Right renal pelvis (tissue), 4 donors: ENCODE measurements around the gene SEC24C. TPM values are rescaled to one million over a fixed set of nuclear protein-coding genes. Genes with fewer than 3 reads are reported as not detected.
A peak's percentile ranks its signal among the peaks of the same experiment; 100 is the strongest.
"Not testable (repeated sequence)": the region's sequence is repeated elsewhere in the genome, so short reads cannot be mapped to it uniquely, and the experiment has no call there.

Source experiments
- DNase-seq, 4 donors: peaks; one replicate each; pipeline ENCODE4 v3.0.0-alpha.2; 2013; ENCODE audit warnings: low read depth in 4 of 4, low spot score in 3 of 4, missing footprints in 1 of 4
- polyA plus RNA-seq, 4 donors: library from polyadenylated mRNA; unstranded; fragments of 120-200 nt; gene quantifications; one replicate each; pipeline ENCODE4 v1.2.1, GENCODE V29; 2013; ENCODE audit not compliant: insufficient read length in 4 of 4

Gene SEC24C, protein sequence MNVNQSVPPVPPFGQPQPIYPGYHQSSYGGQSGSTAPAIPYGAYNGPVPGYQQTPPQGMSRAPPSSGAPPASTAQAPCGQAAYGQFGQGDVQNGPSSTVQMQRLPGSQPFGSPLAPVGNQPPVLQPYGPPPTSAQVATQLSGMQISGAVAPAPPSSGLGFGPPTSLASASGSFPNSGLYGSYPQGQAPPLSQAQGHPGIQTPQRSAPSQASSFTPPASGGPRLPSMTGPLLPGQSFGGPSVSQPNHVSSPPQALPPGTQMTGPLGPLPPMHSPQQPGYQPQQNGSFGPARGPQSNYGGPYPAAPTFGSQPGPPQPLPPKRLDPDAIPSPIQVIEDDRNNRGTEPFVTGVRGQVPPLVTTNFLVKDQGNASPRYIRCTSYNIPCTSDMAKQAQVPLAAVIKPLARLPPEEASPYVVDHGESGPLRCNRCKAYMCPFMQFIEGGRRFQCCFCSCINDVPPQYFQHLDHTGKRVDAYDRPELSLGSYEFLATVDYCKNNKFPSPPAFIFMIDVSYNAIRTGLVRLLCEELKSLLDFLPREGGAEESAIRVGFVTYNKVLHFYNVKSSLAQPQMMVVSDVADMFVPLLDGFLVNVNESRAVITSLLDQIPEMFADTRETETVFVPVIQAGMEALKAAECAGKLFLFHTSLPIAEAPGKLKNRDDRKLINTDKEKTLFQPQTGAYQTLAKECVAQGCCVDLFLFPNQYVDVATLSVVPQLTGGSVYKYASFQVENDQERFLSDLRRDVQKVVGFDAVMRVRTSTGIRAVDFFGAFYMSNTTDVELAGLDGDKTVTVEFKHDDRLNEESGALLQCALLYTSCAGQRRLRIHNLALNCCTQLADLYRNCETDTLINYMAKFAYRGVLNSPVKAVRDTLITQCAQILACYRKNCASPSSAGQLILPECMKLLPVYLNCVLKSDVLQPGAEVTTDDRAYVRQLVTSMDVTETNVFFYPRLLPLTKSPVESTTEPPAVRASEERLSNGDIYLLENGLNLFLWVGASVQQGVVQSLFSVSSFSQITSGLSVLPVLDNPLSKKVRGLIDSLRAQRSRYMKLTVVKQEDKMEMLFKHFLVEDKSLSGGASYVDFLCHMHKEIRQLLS
- 10 to 100 TPM; 68.4 to 73.1 (median 71.1) TPM for polyA plus RNA-seq

DNA sequence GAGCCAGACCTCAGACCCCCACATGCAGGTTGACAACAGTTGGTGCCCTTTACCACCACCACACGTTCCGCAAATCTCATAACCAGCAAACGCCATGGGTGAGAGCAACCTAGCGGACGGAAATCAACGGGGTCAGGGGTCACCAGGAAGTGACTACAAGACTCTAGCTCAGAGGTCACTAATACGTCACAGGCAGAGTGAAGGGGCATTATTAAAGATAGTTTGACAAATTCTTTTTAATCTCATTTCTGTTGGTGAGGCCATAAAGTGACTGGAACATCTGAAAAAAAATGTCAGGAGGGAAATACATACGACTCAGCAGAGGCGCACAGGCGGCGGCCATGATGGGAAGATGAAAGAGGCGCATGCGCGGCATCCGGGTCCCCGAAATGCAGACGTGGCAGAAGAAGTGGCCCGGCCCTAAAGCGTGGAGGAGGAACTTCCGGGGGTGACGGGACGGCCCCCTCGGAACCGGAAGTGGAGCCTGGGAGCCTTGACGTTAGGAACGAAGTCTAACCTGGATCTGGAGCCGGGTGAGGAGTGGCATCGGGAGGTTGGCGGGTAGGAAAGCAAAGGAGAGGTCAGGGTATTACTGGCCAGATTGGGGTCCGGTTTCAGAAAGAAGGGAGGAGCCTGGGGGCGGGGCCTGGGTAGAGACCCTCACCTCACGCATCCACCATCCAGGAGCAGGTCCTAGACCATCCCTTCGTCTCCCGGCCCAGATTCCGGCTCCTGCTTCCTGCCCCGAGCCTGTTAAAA lies at the start of gene SEC24C:
SEC24C (plus strand) TSS at position 468 of the 759 bp plus-strand sequence. CDS start 2,461 bp downstream, outside the sequence.
- peak; percentile 96 to 99 (median 96) for DNase-seq

DNA sequence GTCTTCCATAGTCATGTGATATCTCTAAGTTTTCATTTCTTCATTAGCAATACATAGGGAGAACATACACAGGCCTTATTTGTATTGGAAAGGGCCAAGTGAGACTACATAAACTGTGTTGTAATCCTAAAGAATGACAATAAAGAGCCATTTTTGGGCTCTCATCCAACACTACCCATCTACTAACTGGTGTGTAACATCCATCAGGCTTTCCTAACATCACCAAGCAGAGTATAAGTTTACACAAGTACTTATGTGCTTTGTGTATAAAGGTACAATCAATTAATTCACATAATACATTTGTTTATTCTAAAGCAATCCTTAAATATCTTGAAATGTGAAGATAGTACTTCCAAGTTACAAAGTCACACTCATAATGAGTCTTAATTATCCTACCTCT lies 48.9 kb upstream of the SEC24C start:
- DNase-seq = not testable (repeated sequence)

DNA sequence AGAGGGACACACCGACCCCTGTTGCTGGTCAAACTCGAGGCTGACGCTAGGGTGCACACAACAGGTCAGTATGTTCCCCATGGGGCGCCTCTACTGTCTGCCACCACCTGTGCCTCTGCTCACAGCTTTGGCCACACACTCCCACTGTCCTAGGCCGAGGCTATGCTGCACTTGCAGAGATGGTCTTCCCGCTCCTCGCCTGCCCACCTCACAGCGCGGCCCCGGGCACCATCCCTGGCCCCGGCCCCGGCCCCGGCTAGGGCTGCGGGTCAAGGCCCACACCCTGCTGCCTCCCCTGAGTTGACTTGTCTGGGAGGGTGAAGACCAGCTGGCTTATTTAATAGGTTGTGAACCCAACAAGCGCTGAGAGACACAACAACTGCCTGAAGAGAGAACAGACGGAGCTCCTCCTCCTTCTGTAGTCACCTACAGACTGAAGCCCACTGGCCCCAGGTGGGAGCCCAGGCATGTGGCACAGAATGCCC lies 46.5 kb upstream of the SEC24C start, which contains the start of gene AGAP5:
AGAP5 (minus strand) TSS at position 435 of the 485 bp plus-strand sequence; CDS start at position 81, 354 bp downstream.
- DNase-seq = not testable (repeated sequence)

DNA sequence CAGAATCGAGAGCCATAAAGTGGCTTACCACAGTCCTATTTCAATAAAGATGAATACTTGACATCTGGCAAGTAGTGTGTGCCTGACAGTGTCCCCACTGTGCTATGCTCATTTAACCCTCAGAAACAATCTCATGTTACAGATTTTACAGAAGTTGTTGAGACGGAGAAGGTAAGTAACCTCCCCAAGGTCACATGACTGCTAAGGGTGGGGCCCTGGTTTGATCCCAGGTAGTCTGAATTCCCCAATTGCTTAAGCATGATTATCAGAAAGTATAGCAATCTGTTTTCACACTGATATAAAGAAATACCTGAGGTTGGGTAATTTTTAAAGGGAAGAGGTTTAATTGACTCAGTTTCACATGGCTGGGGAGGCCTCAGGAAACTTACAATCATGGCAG lies 45.4 kb upstream of the SEC24C start:
- DNase-seq = not testable (repeated sequence)

DNA sequence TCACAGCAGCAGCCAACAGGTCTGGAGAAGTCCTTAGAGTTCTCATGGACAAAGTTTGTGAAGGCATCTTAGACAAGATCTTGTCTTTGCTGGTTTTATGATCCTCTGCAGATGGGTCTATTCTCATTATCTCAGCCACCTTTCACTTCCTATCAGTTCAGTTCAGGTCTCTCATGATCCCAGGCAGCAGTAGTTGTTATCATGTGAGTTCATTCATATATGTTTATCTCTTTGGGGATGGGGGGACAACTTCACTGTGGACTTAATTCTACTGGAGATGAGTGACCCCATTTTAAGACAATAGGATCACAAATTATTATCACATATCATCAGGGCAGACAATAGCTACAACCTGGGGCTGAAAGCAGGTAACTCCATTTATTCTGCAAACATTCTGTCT lies 40.2 kb upstream of the SEC24C start:
- not testable (repeated sequence) for DNase-seq

DNA sequence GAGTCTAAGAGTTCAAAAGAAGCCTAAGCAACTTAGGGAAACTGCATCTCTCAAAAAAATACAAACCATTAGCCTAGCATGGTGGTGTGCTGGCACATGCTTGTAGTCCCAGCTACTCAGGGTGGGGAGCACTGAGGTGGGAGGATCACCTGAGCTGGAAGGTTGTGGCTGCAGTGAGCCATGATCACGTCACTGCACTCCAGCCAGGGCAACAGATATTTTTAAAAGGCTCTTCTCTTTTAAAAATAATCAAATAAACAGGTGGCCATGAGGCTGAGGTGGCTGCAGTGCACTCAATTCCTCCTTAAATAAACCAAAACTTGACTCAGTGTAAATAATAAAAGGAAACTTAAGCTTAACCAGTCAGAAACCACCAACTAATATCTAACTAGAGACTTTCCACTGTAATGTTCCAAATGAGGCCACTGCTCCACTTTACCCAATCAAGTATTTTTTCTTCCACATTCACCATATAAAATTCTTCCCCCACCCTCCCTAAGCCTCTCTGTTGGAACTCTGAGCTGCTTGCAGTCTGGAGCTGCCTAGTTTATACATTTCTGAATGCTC lies 38.6 kb upstream of the SEC24C start:
- not testable (repeated sequence) for DNase-seq

DNA sequence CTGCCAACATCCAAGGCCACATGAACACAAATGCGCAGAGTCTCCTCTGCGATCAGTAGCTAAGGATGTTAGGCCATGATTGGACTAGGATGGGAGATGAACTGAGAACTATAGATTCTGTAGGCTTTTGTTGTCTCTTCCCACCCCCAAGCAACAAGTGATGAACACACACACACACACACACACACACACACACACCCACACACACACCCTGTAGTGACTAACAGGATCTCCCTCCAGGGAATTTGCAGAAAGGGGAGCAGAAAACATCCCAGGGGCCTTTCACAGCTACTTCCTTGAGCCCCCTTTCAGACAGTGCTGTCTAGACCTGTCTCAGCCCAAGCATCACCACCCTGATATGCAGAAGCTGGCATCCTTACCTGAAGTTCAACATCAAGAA lies 37.7 kb upstream of the SEC24C start:
- not testable (repeated sequence) for DNase-seq

DNA sequence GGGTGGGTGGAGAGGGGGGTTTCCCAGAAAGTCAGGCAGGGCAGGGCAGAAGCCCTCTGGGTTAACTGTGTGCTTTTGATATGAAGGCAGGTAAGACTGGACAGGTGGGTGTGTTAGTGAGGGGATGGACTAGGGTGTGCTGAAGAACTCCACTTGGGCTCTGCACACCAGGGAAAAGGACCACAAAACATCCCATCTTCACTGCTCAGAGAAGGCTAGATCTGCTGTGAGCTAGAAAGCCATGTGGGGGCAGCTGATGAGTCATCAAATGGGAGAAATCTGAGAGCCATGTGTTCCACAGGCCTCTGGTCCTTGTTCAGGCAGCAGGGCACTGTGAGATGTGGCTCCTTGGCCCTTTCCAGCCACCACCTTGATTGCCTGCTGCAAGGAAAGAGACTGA lies 36.5 kb upstream of the SEC24C start:
- DNase-seq = not testable (repeated sequence)

DNA sequence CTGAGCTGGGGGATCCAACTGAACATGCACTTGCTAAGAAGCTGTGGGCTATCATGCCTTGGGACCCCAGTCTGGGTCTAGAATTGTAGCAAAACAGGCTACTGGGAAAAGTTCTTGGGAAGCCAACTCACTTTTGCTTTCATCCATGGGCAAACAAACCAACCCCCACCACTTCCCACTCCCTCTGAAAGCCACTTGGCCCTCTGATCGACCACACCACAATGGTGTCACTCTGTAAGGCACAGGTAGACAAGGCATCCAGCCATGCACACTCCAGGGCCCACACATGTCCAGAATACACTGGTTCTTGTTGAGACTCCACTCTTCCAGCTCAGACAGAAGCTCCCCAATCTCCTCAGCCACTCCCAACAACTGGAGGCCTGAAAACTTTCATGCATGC lies 36.0 kb upstream of the SEC24C start:
- DNase-seq = not testable (repeated sequence)

DNA sequence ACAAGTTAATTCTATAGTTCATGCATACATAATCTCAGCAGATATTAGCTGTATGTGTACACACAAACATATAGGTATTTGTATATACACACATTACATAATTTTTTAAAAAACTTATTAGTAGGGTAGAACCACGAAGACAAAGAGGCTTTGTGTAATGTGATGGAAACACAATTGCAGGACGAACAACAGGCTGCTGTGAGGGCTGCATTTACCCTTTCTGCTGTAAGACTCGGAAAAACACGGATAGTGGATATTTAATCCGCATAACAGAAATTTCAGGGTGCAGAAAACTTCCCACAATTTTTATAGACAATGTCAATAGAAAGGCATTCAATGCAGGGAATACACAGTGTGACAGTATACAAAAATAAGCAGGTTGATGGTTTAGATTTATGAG lies 32.5 kb upstream of the SEC24C start:
- not testable (repeated sequence) for DNase-seq

DNA sequence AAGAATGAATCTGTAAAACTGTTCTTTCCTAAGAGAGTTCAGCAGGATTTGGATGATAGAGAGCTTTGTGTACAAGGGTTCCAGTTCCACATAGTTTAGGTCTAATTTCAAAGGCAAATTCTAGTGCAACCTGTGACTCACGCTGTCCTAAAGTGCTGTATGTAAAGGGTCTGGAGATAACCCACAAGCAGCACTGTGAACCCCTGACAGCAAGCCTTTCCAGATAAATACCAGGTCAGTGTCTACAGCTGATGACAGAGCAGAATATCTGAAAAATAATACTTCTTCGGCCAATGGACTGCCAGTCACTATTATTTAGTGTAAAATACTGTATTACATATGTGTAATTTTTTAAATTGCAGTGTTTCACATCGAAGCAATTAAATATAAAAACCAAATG lies 30.3 kb upstream of the SEC24C start:
- not testable (repeated sequence) for DNase-seq

DNA sequence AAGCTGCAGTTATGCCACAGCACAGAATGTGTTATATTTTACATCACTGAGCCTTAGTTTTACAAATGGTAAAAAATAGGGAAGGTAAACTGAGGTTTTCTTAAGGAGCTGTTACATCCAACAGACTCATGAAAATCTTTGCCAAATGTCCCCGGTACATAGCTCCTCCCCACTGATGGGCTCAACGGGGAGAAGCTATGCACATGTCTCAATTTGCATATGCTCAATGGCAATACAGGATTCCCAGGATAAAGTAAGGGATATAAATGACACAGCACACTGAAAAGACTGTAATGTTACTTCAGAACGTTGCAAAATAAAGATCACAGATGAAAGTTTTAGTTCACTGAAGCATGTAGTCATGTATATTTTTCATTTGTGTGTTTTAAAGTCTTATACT lies 29.7 kb upstream of the SEC24C start:
- not testable (repeated sequence) for DNase-seq

DNA sequence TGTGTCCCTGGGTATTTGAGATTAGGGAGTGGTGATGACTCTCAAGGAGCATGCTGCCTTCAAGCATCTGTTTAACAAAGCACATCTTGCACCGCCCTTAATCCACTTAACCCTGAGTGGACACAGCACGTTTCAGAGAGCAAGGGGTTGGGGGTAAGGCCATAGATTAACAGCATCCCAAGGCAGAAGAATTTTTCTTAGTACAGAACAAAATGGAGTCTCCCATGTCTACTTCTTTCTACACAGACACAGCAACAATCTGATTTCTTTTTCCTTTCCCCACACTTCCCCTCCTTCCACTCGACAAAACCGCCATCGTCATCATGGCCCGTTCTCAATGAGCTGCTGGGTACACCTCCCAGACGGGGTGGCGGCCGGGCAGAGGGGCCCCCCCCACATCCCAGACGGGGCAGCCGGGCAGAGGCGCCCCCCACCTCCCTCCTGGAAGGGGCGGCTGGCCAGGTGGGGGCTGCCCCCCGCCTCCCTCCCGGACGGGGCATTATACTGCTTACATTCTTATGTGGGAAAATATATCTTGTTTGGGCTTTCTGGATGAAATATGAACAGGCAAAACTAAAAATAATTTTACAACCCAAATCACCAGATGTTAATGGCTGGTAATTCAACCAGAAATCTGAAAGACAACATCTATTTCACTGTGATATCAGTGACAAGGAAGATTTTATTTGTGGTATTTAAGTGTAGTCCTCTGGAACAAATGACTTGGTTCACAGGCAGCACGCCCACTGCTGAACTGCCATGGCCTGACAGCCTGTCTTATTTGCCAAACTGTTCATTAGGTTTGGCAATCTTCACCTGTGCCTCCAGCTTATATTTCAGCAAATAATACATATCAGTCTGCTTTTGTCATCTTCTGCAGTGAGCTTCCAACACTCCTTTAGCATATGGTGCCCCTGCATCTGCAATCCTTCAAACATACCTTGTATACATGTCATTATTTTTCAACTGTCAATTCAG lies 28.7 kb upstream of the SEC24C start:
- DNase-seq = not testable (repeated sequence)

DNA sequence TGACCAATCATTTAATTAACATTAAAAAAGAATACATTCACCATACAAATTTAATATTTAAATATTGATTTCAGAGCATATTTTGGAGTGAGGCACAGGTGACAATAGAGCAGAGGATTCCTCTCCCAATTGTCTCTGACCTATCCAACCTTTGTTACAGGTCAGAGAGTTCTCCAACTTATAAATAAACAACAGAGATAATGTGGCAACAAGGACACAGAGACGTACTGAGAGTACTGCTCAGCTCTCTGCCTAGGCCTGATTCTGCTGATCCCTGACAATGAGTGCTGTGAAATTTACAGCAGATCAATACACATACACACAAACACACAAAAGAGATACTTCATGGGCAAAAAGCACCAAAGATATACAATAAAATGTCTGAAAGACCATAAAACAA lies 27.9 kb upstream of the SEC24C start:
- no peak for DNase-seq

DNA sequence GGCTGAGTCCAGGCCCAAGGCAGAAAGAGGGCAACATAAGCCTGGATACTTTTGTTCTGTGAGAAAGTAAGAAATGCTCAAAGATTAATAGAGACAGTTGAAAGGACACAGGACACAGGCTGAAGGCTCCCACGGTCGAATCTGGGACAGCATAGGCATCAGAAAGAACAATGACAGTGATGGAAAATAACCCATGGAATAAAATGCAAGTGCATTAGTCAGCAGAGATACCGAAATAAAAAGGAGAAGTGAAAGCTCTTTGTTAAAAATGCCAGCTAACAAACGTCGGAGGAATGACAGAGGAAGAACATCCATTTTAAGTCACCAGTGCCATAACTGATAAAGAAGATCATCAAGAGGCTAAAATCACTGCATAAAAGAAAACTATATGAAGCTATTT lies 26.6 kb upstream of the SEC24C start:
- no peak for DNase-seq

DNA sequence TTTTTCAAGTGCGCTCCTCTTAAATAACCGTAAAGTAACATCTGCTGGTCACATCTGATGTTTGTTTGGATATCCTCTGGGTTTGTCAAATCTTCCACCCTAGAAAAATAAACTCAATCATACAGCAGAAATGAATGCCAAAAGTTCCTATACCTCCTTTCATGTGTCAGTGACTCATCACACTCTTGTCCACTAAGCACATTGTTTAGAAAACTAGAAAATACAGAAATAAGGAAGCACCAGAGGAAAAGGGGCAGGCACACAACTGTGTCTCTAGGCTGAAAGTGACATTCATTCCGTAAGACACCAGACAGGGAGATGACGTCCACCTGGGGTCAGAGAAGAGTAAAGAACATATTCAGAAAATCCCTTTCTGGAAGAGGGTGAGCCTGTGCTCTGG lies 23.6 kb upstream of the SEC24C start:
- not testable (repeated sequence) for DNase-seq

DNA sequence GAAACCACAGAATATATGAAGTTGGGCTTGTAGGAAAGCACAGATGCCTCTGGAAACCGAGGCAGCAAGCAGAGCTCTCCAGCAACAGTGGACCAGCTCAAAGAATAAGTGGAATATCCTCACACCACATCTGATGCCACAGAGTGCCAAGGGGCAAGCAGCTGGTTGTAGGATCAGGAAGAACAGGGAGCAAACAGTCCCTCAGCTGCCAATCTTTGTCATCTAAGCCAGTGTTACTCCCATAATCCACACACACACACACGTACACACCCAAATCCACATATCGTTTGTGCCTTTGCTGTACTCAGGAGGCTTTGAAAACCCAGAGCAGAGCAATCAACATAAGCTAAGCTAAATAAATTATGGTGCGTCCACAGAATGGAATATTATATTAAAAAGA lies 20.7 kb upstream of the SEC24C start:
- no peak for DNase-seq

DNA sequence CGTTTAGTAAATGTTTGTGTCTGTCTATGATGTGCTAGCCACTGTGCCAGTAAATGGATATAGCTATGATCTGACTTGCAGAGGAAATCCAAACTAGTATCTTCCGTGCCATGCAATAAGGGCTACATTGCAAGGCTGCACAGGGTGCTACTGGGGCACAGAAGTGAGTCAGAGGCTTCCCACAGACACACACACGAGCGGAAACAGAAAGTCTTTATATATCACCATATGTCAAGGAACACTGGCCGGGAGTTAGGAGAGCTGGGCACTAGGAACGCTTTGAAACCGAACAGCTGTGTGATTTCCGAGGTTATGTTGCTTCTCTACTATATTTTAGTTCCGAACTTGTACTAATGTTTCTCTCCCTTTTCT lies 14.4 kb upstream of the SEC24C start:
- DNase-seq = peak in 1 of 4 donors; percentile 10
